Mesenchymal stem cell (in vitro differentiated cells and primary cell): ENCODE measurements around the gene FAM237B. TPM values are rescaled to one million over a fixed set of nuclear protein-coding genes. Genes with fewer than 3 reads are reported as not detected.
"Not testable (repeated sequence)": the region's sequence is repeated elsewhere in the genome, so short reads cannot be mapped to it uniquely, and the experiment has no call there.

ENCODE experiments used
- DNase-seq: peaks from one replicate; pipeline ENCODE4 v3.0.0-alpha.2; 2013
- H2AFZ ChIP-seq: one replicate; pipeline ENCODE4 v1.6.1; 2013; ENCODE audit warnings: low read depth, mild to moderate bottlenecking, control low read depth, inconsistent platforms, low read length, moderate library complexity
- H2AK5ac ChIP-seq: 2 replicates; pipeline ENCODE4 v1.6.1; 2013; ENCODE audit warnings: low read length, moderate library complexity, mild to moderate bottlenecking, inconsistent platforms; ENCODE audit not compliant: severe bottlenecking
- H2BK120ac ChIP-seq: one replicate; pipeline ENCODE4 v1.6.1; 2013; ENCODE audit warnings: low read depth, mild to moderate bottlenecking, inconsistent platforms, low read length, moderate library complexity
- H2BK12ac ChIP-seq, 2 experiments: one replicate each; pipeline ENCODE4 v1.6.1; 2013; ENCODE audit warnings: inconsistent platforms in 2 of 2, low read length in 2 of 2, mild to moderate bottlenecking in 2 of 2, moderate library complexity in 2 of 2, control low read depth in 1 of 2
- H2BK15ac ChIP-seq: one replicate; pipeline ENCODE4 v1.6.1; 2013; ENCODE audit warnings: mild to moderate bottlenecking, low read depth, inconsistent platforms; ENCODE audit not compliant: poor library complexity, severe bottlenecking
- H2BK5ac ChIP-seq: 2 replicates; pipeline ENCODE4 v1.6.1; 2013; ENCODE audit warnings: low read depth, mild to moderate bottlenecking, low read length, control low read depth, inconsistent platforms; ENCODE audit not compliant: poor library complexity, severe bottlenecking
- H3K14ac ChIP-seq, 2 experiments: one replicate each; pipeline ENCODE4 v1.6.1; 2013; ENCODE audit warnings: inconsistent platforms in 2 of 2, low read length in 2 of 2, control low read depth in 1 of 2, mild to moderate bottlenecking in 1 of 2, moderate library complexity in 1 of 2
- H3K18ac ChIP-seq, 2 experiments: one replicate each; pipeline ENCODE4 v1.6.1; 2013; ENCODE audit warnings: inconsistent platforms in 2 of 2, low read length in 2 of 2, control low read depth in 1 of 2, low read depth in 1 of 2, mild to moderate bottlenecking in 1 of 2
- H3K23ac ChIP-seq, 2 experiments: one replicate each; pipeline ENCODE4 v1.6.1; 2013; ENCODE audit warnings: inconsistent platforms in 2 of 2, low read length in 2 of 2, mild to moderate bottlenecking in 2 of 2, moderate library complexity in 2 of 2, control low read depth in 1 of 2
- H3K27ac ChIP-seq: 2 replicates; pipeline ENCODE4 v1.5.1; 2013; ENCODE audit warnings: mild to moderate bottlenecking, moderate library complexity, low read length, control low read depth, inconsistent platforms; ENCODE audit not compliant: poor library complexity, severe bottlenecking
- H3K27me3 ChIP-seq, 2 experiments: 2 replicates each; pipeline versions ENCODE4 v1.6.1 to v1.7.0; 2013; ENCODE audit warnings: low read length in 2 of 2, mild to moderate bottlenecking in 2 of 2, moderate library complexity in 2 of 2, control low read depth in 1 of 2, inconsistent platforms in 1 of 2; ENCODE audit not compliant: control insufficient read depth in 1 of 2, insufficient read depth in 1 of 2
- H3K36me3 ChIP-seq, 2 experiments: 2 replicates each; pipeline versions ENCODE4 v1.6.1 to v1.7.0; 2013; ENCODE audit warnings: low read length in 2 of 2, control low read depth in 1 of 2, inconsistent platforms in 1 of 2, low read depth in 1 of 2, mild to moderate bottlenecking in 1 of 2; ENCODE audit not compliant: insufficient read depth in 2 of 2, control insufficient read depth in 1 of 2
- H3K4ac ChIP-seq, 2 experiments: one replicate each; pipeline ENCODE4 v1.6.1; 2013; ENCODE audit warnings: inconsistent platforms in 2 of 2, low read length in 2 of 2, mild to moderate bottlenecking in 2 of 2, moderate library complexity in 2 of 2, control low read depth in 1 of 2, low read depth in 1 of 2
- H3K4me1 ChIP-seq: 2 replicates; pipeline ENCODE4 v1.6.1; 2013; ENCODE audit warnings: low read depth, low read length, control low read depth; ENCODE audit not compliant: control insufficient read depth, insufficient read depth
- H3K4me2 ChIP-seq: 2 replicates; pipeline ENCODE4 v1.6.1; 2013; ENCODE audit warnings: low read length, mild to moderate bottlenecking, inconsistent platforms; ENCODE audit not compliant: poor library complexity, severe bottlenecking
- H3K4me3 ChIP-seq, 2 experiments: 2 replicates each; pipeline versions ENCODE4 v1.5.1 to v1.7.0; 2013; ENCODE audit warnings: low read length in 2 of 2, mild to moderate bottlenecking in 2 of 2, control low read depth in 1 of 2, low read depth in 1 of 2; ENCODE audit not compliant: insufficient read depth in 1 of 2
- H3K79me1 ChIP-seq: replicated peaks from 2 replicates; pipeline ENCODE4 v1.6.1; 2013; ENCODE audit warnings: mild to moderate bottlenecking, control low read depth, low read length, inconsistent platforms; ENCODE audit not compliant: poor library complexity, severe bottlenecking
- H3K9ac ChIP-seq: 2 replicates; pipeline ENCODE4 v1.7.0; 2013; ENCODE audit warnings: mild to moderate bottlenecking, low read length, moderate library complexity
- H3K9me3 ChIP-seq: 2 replicates; pipeline ENCODE4 v1.7.0; 2013; ENCODE audit warnings: mild to moderate bottlenecking, low read length; ENCODE audit not compliant: control insufficient read depth
- H4K8ac ChIP-seq: one replicate; pipeline ENCODE4 v1.6.1; 2013; ENCODE audit warnings: inconsistent platforms, mild to moderate bottlenecking, low read length, moderate library complexity
- H4K91ac ChIP-seq: one replicate; pipeline ENCODE4 v1.6.1; 2013; ENCODE audit warnings: mild to moderate bottlenecking, low read length, inconsistent platforms
- WGBS: methylation state at CpG from one replicate; pipeline ENCODE4 v1.1.7; 2013; ENCODE audit warnings: mixed read lengths; 5-methylcytosine and 5-hydroxymethylcytosine counted together
- polyA plus RNA-seq, 2 experiments: library from polyadenylated mRNA; stranded (reverse); fragments of 200-250 nt; gene quantifications; one replicate each; pipeline ENCODE4 v1.2.3, GENCODE V29; 2013

FAM237B gene
- not detected for polyA plus RNA-seq (2013, experiment 1 of 2)
- not detected for polyA plus RNA-seq (2013, experiment 2 of 2)

- Histone ChIP-seq H3K23ac (no peak within 1 kb of the TSS), H4K8ac (no peak within 1 kb of the TSS), H3K27ac (no peak within 1 kb of the TSS), H2BK15ac (no peak within 1 kb of the TSS), H3K36me3 (no peaks in the 10 kb centered on the region), H4K91ac (no peak within 1 kb of the TSS), H2BK5ac (no peak within 1 kb of the TSS), H3K18ac (no peak within 1 kb of the TSS), H2BK12ac (no peak within 1 kb of the TSS), H3K4ac (no peak within 1 kb of the TSS), H3K4me3 (peak within 1 kb of the TSS; percentile 44 to 76), H3K27me3 (peaks cover 25 to 31% of the 10 kb centered on the region in 2 experiments), H3K79me1 (no peaks in the 10 kb centered on the region), H3K9ac (peak within 1 kb of the TSS; percentile 56), H3K4me1 (peaks cover 7% of the 10 kb centered on the region), H3K4me2 (peak within 1 kb of the TSS; percentile 76), H2BK120ac (no peak within 1 kb of the TSS), H3K14ac (no peak within 1 kb of the TSS), H2AFZ (peak within 1 kb of the TSS; percentile 51), H2AK5ac (no peak within 1 kb of the TSS), H3K9me3 (no peaks in the 10 kb centered on the region)
- WGBS, result 4% methylated on average over 46 of the region's 62 CpGs
- peak; percentile 5 for DNase-seq
Observed at GRCh38 chr7:90320801-90321494, at the start of gene FAM237B. Gene FAM237B, minus strand, starts transcription at chr7:90321304. Its CDS starts 1,556 bp downstream, at chr7:90319748.

GRCh38 chr7:90351987-90352386, 30.9 kb upstream of the FAM237B start:
- Histone ChIP-seq H3K4me2 (no peak overlapping the region), H3K23ac (no peak overlapping the region), H2BK15ac (no peak overlapping the region), H2AFZ (no peak overlapping the region), H4K8ac (no peak overlapping the region), H3K27ac (no peak overlapping the region), H2BK12ac (no peak overlapping the region), H2AK5ac (no peak overlapping the region), H3K9me3 (peaks cover 35% of the 10 kb centered on the region), H3K4me1 (peaks cover 4% of the 10 kb centered on the region), H2BK5ac (no peak overlapping the region), H3K14ac (no peak overlapping the region), H3K36me3 (peaks cover 3 to 47% of the 10 kb centered on the region in 2 experiments), H3K9ac (no peak overlapping the region), H3K79me1 (peaks cover 24% of the 10 kb centered on the region), H4K91ac (no peak overlapping the region), H2BK120ac (no peak overlapping the region), H3K4ac (no peak overlapping the region), H3K27me3 (no peaks in the 10 kb centered on the region), H3K4me3 (no peak overlapping the region), H3K18ac (no peak overlapping the region)
- no peak for DNase-seq

DNA sequence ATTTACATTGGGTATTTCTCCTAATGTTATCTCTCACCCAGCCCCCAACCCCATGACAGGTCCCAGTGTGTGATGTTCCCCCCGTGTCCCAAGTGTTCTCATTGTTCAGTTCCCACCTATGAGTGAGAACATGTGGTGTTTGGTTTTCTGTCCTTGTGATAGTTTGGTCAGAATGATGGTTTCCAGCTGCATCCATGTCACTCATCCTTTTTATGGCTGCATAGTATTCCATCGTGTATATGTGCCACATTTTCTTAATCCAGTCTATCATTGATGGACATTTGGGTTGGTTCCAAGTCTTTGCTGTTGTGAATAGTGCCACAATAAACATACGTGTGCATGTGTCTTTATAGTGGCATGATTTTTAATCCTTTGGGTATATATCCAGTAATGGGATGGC, 28.9 kb upstream of the FAM237B start:
- not testable (repeated sequence) for DNase-seq

DNA sequence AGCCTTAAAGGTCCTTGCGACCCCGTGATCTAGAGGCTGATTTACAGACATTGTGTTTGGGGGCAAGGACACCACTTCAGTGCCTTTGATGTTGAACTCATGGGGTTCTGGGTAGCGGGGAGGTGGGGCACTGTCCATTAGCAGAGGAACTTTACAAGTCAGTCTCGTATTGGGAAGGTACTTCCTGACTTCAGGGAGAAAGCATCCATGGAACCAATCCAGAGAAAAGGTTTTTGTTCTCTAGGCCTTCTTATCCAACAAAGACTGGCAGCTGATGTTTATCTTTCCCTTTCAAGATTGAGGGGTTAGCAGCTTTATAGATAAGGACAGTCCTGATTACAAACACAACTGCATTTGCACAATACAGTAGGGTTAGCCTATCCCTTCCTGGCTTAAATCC, 28.2 kb upstream of the FAM237B start:
- Histone ChIP-seq H3K18ac (no peak overlapping the region), H4K8ac (no peak overlapping the region), H3K9me3 (peaks cover 8% of the 10 kb centered on the region), H2AFZ (no peak overlapping the region), H3K4me2 (no peak overlapping the region), H2AK5ac (no peak overlapping the region), H3K4me1 (peaks cover 4% of the 10 kb centered on the region), H3K27me3 (no peaks in the 10 kb centered on the region), H3K4ac (no peak overlapping the region), H3K27ac (no peak overlapping the region), H2BK120ac (no peak overlapping the region), H2BK15ac (no peak overlapping the region), H3K4me3 (no peak overlapping the region), H4K91ac (no peak overlapping the region), H3K79me1 (peaks cover 23% of the 10 kb centered on the region), H3K36me3 (peaks cover 3 to 20% of the 10 kb centered on the region in 2 experiments), H3K23ac (no peak overlapping the region), H3K9ac (no peak overlapping the region), H3K14ac (no peak overlapping the region), H2BK5ac (no peak overlapping the region), H2BK12ac (no peak overlapping the region)
- no peak for DNase-seq
- WGBS, result 82% methylated on average over 4 of the region's 4 CpGs

More for the DNA sequence above, 28.9 kb upstream of the FAM237B start:
- not testable (repeated sequence) for H3K9ac ChIP-seq, H4K91ac ChIP-seq, H2BK5ac ChIP-seq, H3K4me3 ChIP-seq, H2AK5ac ChIP-seq, H3K27me3 ChIP-seq, H3K14ac ChIP-seq, H2BK15ac ChIP-seq, H3K27ac ChIP-seq, H2AFZ ChIP-seq, H3K18ac ChIP-seq, H2BK120ac ChIP-seq, H3K4me1 ChIP-seq, H4K8ac ChIP-seq, H3K4me2 ChIP-seq, H3K23ac ChIP-seq, H2BK12ac ChIP-seq, H3K4ac ChIP-seq
- H3K79me1 ChIP-seq, result peaks cover 23% of the 10 kb centered on the region
- 86% methylated on average over 1 of the region's 3 CpGs for WGBS
- H3K9me3 ChIP-seq, result peaks cover 15% of the 10 kb centered on the region
- H3K36me3 ChIP-seq, result peaks cover 3 to 28% of the 10 kb centered on the region in 2 experiments
